HG02623 (cell line): ENCODE measurements around the gene CLBA1.

Experiments
- ATAC-seq: cut with Tn5 transposase; IDR thresholded peaks from one replicate; pipeline ENCODE4 v1.9.1; 2021; ENCODE audit warnings: moderate library complexity; ENCODE audit not compliant: unreplicated experiment

The CLBA1 gene

GRCh38 chr14:105043641-105044040 lies 58.1 kb downstream of the CLBA1 start:
- ATAC-seq = no peak
